Natural killer cell treated with Interleukin-12 subunit alpha and Interleukin-12 subunit beta and Interleukin-15 and Interleukin-18, amount 100 ng/mL, for 72 hours (primary cell): Measurements from ENCODE around the gene FBXO22. TPM values are rescaled to one million over a fixed set of nuclear protein-coding genes. Genes with fewer than 3 reads are reported as not detected.
"Not testable (repeated sequence)": the region's sequence is repeated elsewhere in the genome, so short reads cannot be mapped to it uniquely, and the experiment has no call there.

Experiments used
- ATAC-seq, 2 donors: fragments of 150-1000 bp; cut with Tn5 transposase in 1 of 2; sonication (Bioruptor Pico), chemical (Tn5 transposase) in 1 of 2; 2 replicates each; pipeline ENCODE4 v1.10.0; 2021
- DNase-seq: peaks from one replicate; pipeline ENCODE4 v3.0.0; 2022; ENCODE audit warnings: low spot score
- H3K27ac Mint-ChIP-seq, 2 donors: 1 replicate in 1 of 2; 2 replicates in 1 of 2; pipeline ENCODE4 v1.8.0; 2022; ENCODE audit warnings: mixed read lengths in 2 of 2, mild to moderate bottlenecking in 1 of 2, moderate library complexity in 1 of 2
- H3K27me3 Mint-ChIP-seq, 2 donors: 1 replicate in 1 of 2; 2 replicates in 1 of 2; pipeline ENCODE4 v1.8.0; 2022; ENCODE audit warnings: mixed read lengths in 2 of 2
- H3K36me3 Mint-ChIP-seq: one replicate; pipeline ENCODE4 v1.8.0; 2022; ENCODE audit warnings: mixed read lengths
- H3K4me1 Mint-ChIP-seq, 2 donors: 1 replicate in 1 of 2; 2 replicates in 1 of 2; pipeline ENCODE4 v1.8.0; 2022; ENCODE audit warnings: low read depth in 2 of 2, mixed read lengths in 2 of 2, mild to moderate bottlenecking in 1 of 2
- H3K4me3 Mint-ChIP-seq: one replicate; pipeline ENCODE4 v1.8.0; 2022; ENCODE audit warnings: mixed read lengths
- H3K9me3 Mint-ChIP-seq: 2 replicates; pipeline ENCODE4 v1.8.0; 2022; ENCODE audit warnings: mixed read lengths
- total RNA-seq, 2 donors: library from RNA; stranded (reverse); gene quantifications; one replicate each; pipeline ENCODE4 v1.2.3, GENCODE V29; 2022

FBXO22 gene
- total RNA-seq, 2 donors from 2014 or later: 31.3 to 39.3 TPM

- Mint-ChIP-seq H3K27ac (no peak overlapping the region), H3K4me1 (peaks cover 0 to 7% of the 10 kb centered on the region in 2 donors), H3K9me3 (no peaks in the 10 kb centered on the region), H3K27me3 (no peaks in the 10 kb centered on the region), H3K4me3 (no peak overlapping the region), H3K36me3 (peaks cover 4% of the 10 kb centered on the region)
- ATAC-seq (no peak), DNase-seq (no peak)
Measured at GRCh38 chr15:75887178-75887577, 16.5 kb upstream of the FBXO22 start.

- H3K36me3 Mint-ChIP-seq: peaks cover 8% of the 10 kb centered on the region
- ATAC-seq (peak; percentile 43 to 46), DNase-seq (no peak)
- H3K4me1 Mint-ChIP-seq: peaks cover 4 to 7% of the 10 kb centered on the region in 2 donors
- H3K27me3 Mint-ChIP-seq: no peaks in the 10 kb centered on the region
- peak overlapping the region in 1 of 2 donors; percentile 49 for H3K27ac Mint-ChIP-seq
- no peaks in the 10 kb centered on the region for H3K9me3 Mint-ChIP-seq
- H3K4me3 Mint-ChIP-seq: no peak overlapping the region
Measured at GRCh38 chr15:75891895-75892294, 11.8 kb upstream of the FBXO22 start.

GRCh38 chr15:75895731-75896130 lies 7.9 kb upstream of the FBXO22 start:
- ATAC-seq: no peak
- Mint-ChIP-seq H3K27me3 (no peaks in the 10 kb centered on the region), H3K9me3 (no peaks in the 10 kb centered on the region), H3K4me1 (peaks cover 4% of the 10 kb centered on the region in 2 donors), H3K27ac (no peak overlapping the region), H3K4me3 (no peak overlapping the region), H3K36me3 (peaks cover 4% of the 10 kb centered on the region)
- DNase-seq: no peak

GRCh38 chr15:75900577-75900976 lies 3.1 kb upstream of the FBXO22 start:
- no peak overlapping the region for H3K27ac Mint-ChIP-seq
- H3K4me3 Mint-ChIP-seq: no peak overlapping the region

GRCh38 chr15:75902129-75902557 lies 1.5 kb upstream of the FBXO22 start:
- Mint-ChIP-seq H3K36me3 (no peaks in the 10 kb centered on the region), H3K9me3 (no peaks in the 10 kb centered on the region), H3K4me1 (peaks cover 11 to 13% of the 10 kb centered on the region in 2 donors), H3K27me3 (no peaks in the 10 kb centered on the region), H3K27ac (peak overlapping the region in 1 of 2 donors; percentile 73), H3K4me3 (peak overlapping the region; percentile 95)
- no peak for ATAC-seq
- no peak for DNase-seq

More at GRCh38 chr15:75900577-75900976, 3.1 kb upstream of the FBXO22 start:
- no peaks in the 10 kb centered on the region for H3K9me3 Mint-ChIP-seq
- H3K4me1 Mint-ChIP-seq: peaks cover 11 to 16% of the 10 kb centered on the region in 2 donors
- H3K27me3 Mint-ChIP-seq: no peaks in the 10 kb centered on the region
- no peaks in the 10 kb centered on the region for H3K36me3 Mint-ChIP-seq
- ATAC-seq (no peak), DNase-seq (no peak)

GRCh38 chr15:75905231-75905630 lies 1.6 kb downstream of the FBXO22 start:
- Mint-ChIP-seq H3K4me3 (peak overlapping the region; percentile 95), H3K4me1 (peaks cover 12 to 26% of the 10 kb centered on the region in 2 donors), H3K27ac (peak overlapping the region; percentile 77 to 86), H3K36me3 (peaks cover 13% of the 10 kb centered on the region), H3K27me3 (no peaks in the 10 kb centered on the region), H3K9me3 (no peaks in the 10 kb centered on the region)
- DNase-seq (no peak), ATAC-seq (no peak)

- not testable (repeated sequence) for H3K27ac Mint-ChIP-seq, H3K27me3 Mint-ChIP-seq, ATAC-seq, DNase-seq, H3K9me3 Mint-ChIP-seq, H3K4me3 Mint-ChIP-seq
- Mint-ChIP-seq H3K4me1 (peaks cover 24 to 38% of the 10 kb centered on the region in 2 donors), H3K36me3 (peaks cover 55% of the 10 kb centered on the region)
Measured at GRCh38 chr15:75910355-75910754, 6.7 kb downstream of the FBXO22 start.

- H3K27me3 Mint-ChIP-seq: no peaks in the 10 kb centered on the region
- DNase-seq (no peak), ATAC-seq (no peak)
- peaks cover 13% of the 10 kb centered on the region in 2 donors for H3K4me1 Mint-ChIP-seq
- H3K4me3 Mint-ChIP-seq: no peak overlapping the region
- no peaks in the 10 kb centered on the region for H3K9me3 Mint-ChIP-seq
- peaks cover 40% of the 10 kb centered on the region for H3K36me3 Mint-ChIP-seq
- no peak overlapping the region for H3K27ac Mint-ChIP-seq
Measured at GRCh38 chr15:75916978-75917377, 13.3 kb downstream of the FBXO22 start.

- H3K27me3 Mint-ChIP-seq: no peaks in the 10 kb centered on the region
- H3K9me3 Mint-ChIP-seq: no peaks in the 10 kb centered on the region
- ATAC-seq (no peak), DNase-seq (no peak)
- no peak overlapping the region for H3K4me3 Mint-ChIP-seq
- H3K27ac Mint-ChIP-seq: no peak overlapping the region
- H3K36me3 Mint-ChIP-seq: peaks cover 35% of the 10 kb centered on the region
- peaks cover 16 to 17% of the 10 kb centered on the region in 2 donors for H3K4me1 Mint-ChIP-seq
Measured at GRCh38 chr15:75918135-75918534, 14.5 kb downstream of the FBXO22 start.

- Mint-ChIP-seq H3K4me1 (peaks cover 24 to 35% of the 10 kb centered on the region in 2 donors), H3K36me3 (peaks cover 29% of the 10 kb centered on the region), H3K9me3 (peaks cover 3% of the 10 kb centered on the region), H3K27ac (no peak overlapping the region), H3K4me3 (no peak overlapping the region), H3K27me3 (no peaks in the 10 kb centered on the region)
- DNase-seq (no peak), ATAC-seq (no peak)
Measured at GRCh38 chr15:75920079-75920478, 16.4 kb downstream of the FBXO22 start.

GRCh38 chr15:75921732-75922703 lies 18.3 kb downstream of the FBXO22 start:
- DNase-seq (no peak), ATAC-seq (peak; percentile 75 to 80)
- Mint-ChIP-seq H3K9me3 (peaks cover 3% of the 10 kb centered on the region), H3K4me3 (peak overlapping the region; percentile 65), H3K27me3 (no peaks in the 10 kb centered on the region), H3K36me3 (peaks cover 35% of the 10 kb centered on the region), H3K4me1 (peaks cover 35 to 52% of the 10 kb centered on the region in 2 donors), H3K27ac (peak overlapping the region; percentile 53 to 60)

GRCh38 chr15:75923756-75924155 lies 20.1 kb downstream of the FBXO22 start:
- Mint-ChIP-seq H3K4me1 (peaks cover 48 to 62% of the 10 kb centered on the region in 2 donors), H3K27me3 (no peaks in the 10 kb centered on the region), H3K36me3 (peaks cover 24% of the 10 kb centered on the region), H3K27ac (peak overlapping the region; percentile 0 to 5), H3K4me3 (peak overlapping the region; percentile 63), H3K9me3 (peaks cover 3% of the 10 kb centered on the region)
- DNase-seq (peak; percentile 66), ATAC-seq (peak; percentile 91)

GRCh38 chr15:75924576-75924975 lies 20.9 kb downstream of the FBXO22 start:
- H3K9me3 Mint-ChIP-seq: peaks cover 3% of the 10 kb centered on the region
- ATAC-seq: no peak
- no peak overlapping the region for H3K4me3 Mint-ChIP-seq
- H3K4me1 Mint-ChIP-seq: peaks cover 51 to 62% of the 10 kb centered on the region in 2 donors
- H3K27me3 Mint-ChIP-seq: no peaks in the 10 kb centered on the region
- H3K27ac Mint-ChIP-seq: no peak overlapping the region
- no peak for DNase-seq
- H3K36me3 Mint-ChIP-seq: peaks cover 24% of the 10 kb centered on the region

- H3K36me3 Mint-ChIP-seq: peaks cover 19% of the 10 kb centered on the region
- no peak for ATAC-seq
- DNase-seq: no peak
- peak overlapping the region; percentile 62 for H3K4me3 Mint-ChIP-seq
- H3K4me1 Mint-ChIP-seq: peaks cover 56 to 65% of the 10 kb centered on the region in 2 donors
- peaks cover 3% of the 10 kb centered on the region for H3K9me3 Mint-ChIP-seq
- no peaks in the 10 kb centered on the region for H3K27me3 Mint-ChIP-seq
- peak overlapping the region in 1 of 2 donors; percentile 41 for H3K27ac Mint-ChIP-seq
Measured at GRCh38 chr15:75925440-75925839, 21.8 kb downstream of the FBXO22 start.
